ENCODE measurements around the gene PNPLA2.

The PNPLA2 gene

GRCh38 chr11:873706-874105 is 55.0 kb downstream of the PNPLA2 start:
- H3K9ac ChIP-seq: no peak overlapping the region
- H3K4me3 ChIP-seq: no peak overlapping the region
- no peak overlapping the region for H3K27ac ChIP-seq
- H4K20me1 ChIP-seq: peaks cover 0 to 87% (median 12%) of the 10 kb centered on the region in 11 experiments; a peak in 12 of 22 replicates
- no peaks in the 10 kb centered on the region for H3K9me3 ChIP-seq (replicated peaks in 1 of 11)
- peaks cover 10 to 71% (median 45%) of the 10 kb centered on the region in 11 experiments; a peak in 19 of 22 replicates for H3K36me3 ChIP-seq
- H3K4me2 ChIP-seq: no peak overlapping the region
- H3K4me1 ChIP-seq: no peaks in the 10 kb centered on the region
- H3K27me3 ChIP-seq: no peaks in the 10 kb centered on the region
- no peak for TF ChIP-seq Cebpa-rat (IDR thresholded peaks at IDR 0.05)
